OCI-LY1 (cell line): ENCODE results near the gene RAD52.
"Not testable (repeated sequence)": the region's sequence is repeated elsewhere in the genome, so short reads cannot be mapped to it uniquely, and the experiment has no call there.

Experiments used
- H2AFZ ChIP-seq: fragments of 200-600 bp; sonication (generic), shearing (Covaris generic); 2 replicates; pipeline ENCODE4 v1.6.0; 2014; ENCODE audit warnings: antibody characterized with exemption, mild to moderate bottlenecking, low read length
- H3F3A ChIP-seq: fragments of 200-600 bp; sonication (generic), shearing (Covaris generic); 2 replicates; pipeline ENCODE4 v1.6.0; 2014; ENCODE audit warnings: mild to moderate bottlenecking, antibody characterized with exemption, low read length, moderate library complexity; ENCODE audit not compliant: insufficient read depth
- H3K27ac ChIP-seq: fragments of 200-600 bp; sonication (generic); 2 replicates; pipeline ENCODE4 v1.5.1; 2014; ENCODE audit warnings: low read length, mixed run types, mild to moderate bottlenecking, low read depth; ENCODE audit not compliant: poor library complexity, severe bottlenecking
- H3K27me3 ChIP-seq: fragments of 200-600 bp; sonication (generic); 2 replicates; pipeline ENCODE4 v1.6.0; 2014; ENCODE audit warnings: antibody characterized with exemption, mild to moderate bottlenecking, low read length, moderate library complexity; ENCODE audit not compliant: insufficient read depth
- H3K36me3 ChIP-seq: fragments of 200-600 bp; sonication (generic); 2 replicates; pipeline ENCODE4 v1.6.1; 2014; ENCODE audit warnings: mild to moderate bottlenecking, antibody characterized with exemption, low read length, moderate library complexity, mixed read lengths; ENCODE audit not compliant: insufficient read depth
- H3K4me1 ChIP-seq: fragments of 200-600 bp; sonication (generic); 2 replicates; pipeline ENCODE4 v1.5.1; 2014; ENCODE audit warnings: mild to moderate bottlenecking, low read length, moderate library complexity; ENCODE audit not compliant: insufficient read depth, severe bottlenecking
- H3K4me2 ChIP-seq: fragments of 200-600 bp; sonication (generic), shearing (Covaris generic); 2 replicates; pipeline ENCODE4 v1.6.1; 2014; ENCODE audit warnings: low read length
- H3K4me3 ChIP-seq: fragments of 200-600 bp; sonication (generic); 2 replicates; pipeline ENCODE4 v1.5.1; 2014; ENCODE audit warnings: low read length, low read depth, mild to moderate bottlenecking, mixed read lengths; ENCODE audit not compliant: poor library complexity, severe bottlenecking
- H3K79me2 ChIP-seq: fragments of 200-600 bp; shearing (Covaris generic); 2 replicates; pipeline ENCODE4 v1.6.1; 2016; ENCODE audit warnings: mixed run types, low read length, mixed read lengths; ENCODE audit not compliant: insufficient read depth
- H3K9ac ChIP-seq: fragments of 200-600 bp; sonication (generic), shearing (Covaris generic); 2 replicates; pipeline ENCODE4 v1.6.1; 2014; ENCODE audit warnings: mild to moderate bottlenecking, low read length, mixed read lengths
- H3K9me2 ChIP-seq: fragments of 200-600 bp; sonication (generic), shearing (Covaris generic); 2 replicates; pipeline ENCODE4 v1.6.1; 2014; ENCODE audit warnings: low read depth, mild to moderate bottlenecking, low read length, mixed read lengths
- H3K9me3 ChIP-seq: fragments of 200-600 bp; shearing (Covaris generic); 2 replicates; pipeline ENCODE4 v1.6.1; 2014; ENCODE audit warnings: low read length, mixed read lengths
- H4K20me1 ChIP-seq: fragments of 200-600 bp; sonication (generic), shearing (Covaris generic); 2 replicates; pipeline ENCODE4 v1.6.0; 2016; ENCODE audit warnings: mild to moderate bottlenecking, low read length; ENCODE audit not compliant: insufficient read depth
- EZH2 ChIP-seq: fragments of 200-600 bp; sonication (generic), shearing (Covaris generic); IDR thresholded peaks from 2 replicates; pipeline ENCODE4 v1.8.0; 2017; ENCODE audit warnings: borderline replicate concordance, mixed run types, mild to moderate bottlenecking, antibody characterized with exemption, low read length, moderate library complexity, mixed read lengths
- TF ChIP-seq, protein P1 (sequence below): fragments of 200-600 bp; sonication (generic), shearing (Covaris generic); IDR thresholded peaks from 2 replicates; pipeline ENCODE4 v1.5.1; 2017; ENCODE audit warnings: mild to moderate bottlenecking, antibody characterized with exemption, low read length, moderate library complexity, mixed read lengths

The RAD52 gene

GRCh38 chr12:943051-943450 lies 6.4 kb downstream of the RAD52 start:
- Histone ChIP-seq H3K9me3 (no peaks in the 10 kb centered on the region), H3K4me3 (no peak overlapping the region), H3K27me3 (no peaks in the 10 kb centered on the region), H4K20me1 (no peaks in the 10 kb centered on the region), H3K79me2 (peaks cover 21% of the 10 kb centered on the region), H3K27ac (no peak overlapping the region), H3F3A (no peaks in the 10 kb centered on the region), H3K9ac (no peak overlapping the region), H3K9me2 (no peaks in the 10 kb centered on the region), H3K36me3 (peaks cover 43% of the 10 kb centered on the region), H2AFZ (no peak overlapping the region), H3K4me1 (peaks cover 20% of the 10 kb centered on the region), H3K4me2 (no peak overlapping the region)
- TF ChIP-seq, protein P1, sequence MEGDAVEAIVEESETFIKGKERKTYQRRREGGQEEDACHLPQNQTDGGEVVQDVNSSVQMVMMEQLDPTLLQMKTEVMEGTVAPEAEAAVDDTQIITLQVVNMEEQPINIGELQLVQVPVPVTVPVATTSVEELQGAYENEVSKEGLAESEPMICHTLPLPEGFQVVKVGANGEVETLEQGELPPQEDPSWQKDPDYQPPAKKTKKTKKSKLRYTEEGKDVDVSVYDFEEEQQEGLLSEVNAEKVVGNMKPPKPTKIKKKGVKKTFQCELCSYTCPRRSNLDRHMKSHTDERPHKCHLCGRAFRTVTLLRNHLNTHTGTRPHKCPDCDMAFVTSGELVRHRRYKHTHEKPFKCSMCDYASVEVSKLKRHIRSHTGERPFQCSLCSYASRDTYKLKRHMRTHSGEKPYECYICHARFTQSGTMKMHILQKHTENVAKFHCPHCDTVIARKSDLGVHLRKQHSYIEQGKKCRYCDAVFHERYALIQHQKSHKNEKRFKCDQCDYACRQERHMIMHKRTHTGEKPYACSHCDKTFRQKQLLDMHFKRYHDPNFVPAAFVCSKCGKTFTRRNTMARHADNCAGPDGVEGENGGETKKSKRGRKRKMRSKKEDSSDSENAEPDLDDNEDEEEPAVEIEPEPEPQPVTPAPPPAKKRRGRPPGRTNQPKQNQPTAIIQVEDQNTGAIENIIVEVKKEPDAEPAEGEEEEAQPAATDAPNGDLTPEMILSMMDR = no peak
- TF ChIP-seq EZH2 = no peak

DNA sequence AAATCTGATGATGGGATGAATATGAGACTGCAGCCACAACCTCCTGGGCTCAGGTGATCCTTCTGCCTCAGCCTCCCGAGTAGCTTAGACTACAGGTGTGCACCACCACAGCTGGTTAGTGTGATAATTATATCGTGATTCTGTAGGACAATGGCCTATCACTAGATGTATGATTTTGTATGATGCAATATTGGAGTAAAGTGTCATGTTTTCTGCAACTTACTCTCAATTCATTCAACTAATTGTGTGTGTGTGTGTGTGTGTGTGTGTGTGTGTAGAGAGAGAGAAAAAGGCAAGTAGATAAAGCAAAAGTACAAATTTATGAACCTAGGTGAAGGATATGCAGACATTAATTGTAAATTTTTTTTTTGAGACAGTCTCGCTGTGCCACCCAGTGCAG lies 10.7 kb downstream of the RAD52 start:
- H3K9ac ChIP-seq = no peak overlapping the region
- H3K4me2 ChIP-seq = no peak overlapping the region
- no peaks in the 10 kb centered on the region for H3F3A ChIP-seq
- H3K9me3 ChIP-seq = no peaks in the 10 kb centered on the region
- H3K4me1 ChIP-seq = no peaks in the 10 kb centered on the region
- H3K9me2 ChIP-seq = no peaks in the 10 kb centered on the region
- H2AFZ ChIP-seq = no peak overlapping the region
- H3K79me2 ChIP-seq = no peaks in the 10 kb centered on the region
- peaks cover 50% of the 10 kb centered on the region for H3K36me3 ChIP-seq
- no peak overlapping the region for H3K27ac ChIP-seq
- H3K27me3 ChIP-seq = no peaks in the 10 kb centered on the region
- no peak for TF ChIP-seq EZH2
- TF ChIP-seq, protein P1 = no peak
- H4K20me1 ChIP-seq = no peaks in the 10 kb centered on the region
- H3K4me3 ChIP-seq = no peak overlapping the region

DNA sequence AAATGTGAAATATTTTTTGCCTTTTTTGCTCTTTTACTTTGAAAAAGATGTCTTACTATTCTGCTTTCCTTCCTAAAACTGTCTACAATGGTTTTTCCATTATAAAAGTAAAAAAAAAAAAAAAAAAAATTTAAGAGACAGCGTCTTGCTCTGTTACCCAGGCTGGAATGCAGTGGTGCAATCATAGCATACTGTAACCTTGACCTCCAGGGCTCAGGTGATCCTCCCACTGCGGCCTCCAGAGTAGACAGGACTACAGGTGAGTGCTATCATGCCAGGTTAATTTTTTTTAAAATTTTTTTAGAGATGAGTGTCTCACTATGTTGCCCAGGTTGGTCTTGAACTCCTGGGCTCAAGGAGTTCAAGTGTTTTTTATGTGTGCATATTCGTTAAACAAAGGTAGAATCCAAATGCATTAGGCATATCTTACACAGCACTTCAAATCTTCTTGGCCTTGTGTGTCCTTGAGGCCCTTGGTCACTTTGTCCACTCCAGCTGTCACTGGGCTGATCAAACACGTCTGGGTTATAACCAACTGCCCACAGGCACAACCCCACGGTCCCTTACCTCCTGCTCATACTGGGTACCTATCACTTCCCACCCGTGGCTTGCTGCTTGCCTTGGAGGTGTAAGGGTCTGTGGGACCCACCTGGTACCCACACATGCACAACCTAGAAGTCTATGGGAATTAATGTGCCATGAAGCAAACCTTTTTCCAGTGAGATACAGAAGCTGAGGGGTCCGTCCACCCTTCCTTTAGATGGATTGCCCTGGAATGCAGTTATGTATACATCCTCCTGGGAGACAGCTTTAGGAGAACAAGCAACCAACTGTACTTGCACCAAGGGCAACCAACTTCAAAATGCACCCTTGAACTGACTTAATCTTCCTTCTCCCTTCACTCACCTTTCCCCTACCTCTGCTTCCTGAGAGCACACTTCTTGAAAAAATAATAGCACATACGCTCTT lies 12.8 kb downstream of the RAD52 start:
- Histone ChIP-seq H3K36me3 (peaks cover 47% of the 10 kb centered on the region), H3K4me3 (no peak overlapping the region), H3K9me3 (no peaks in the 10 kb centered on the region), H4K20me1 (no peaks in the 10 kb centered on the region), H2AFZ (no peak overlapping the region), H3K4me1 (no peaks in the 10 kb centered on the region), H3F3A (no peaks in the 10 kb centered on the region), H3K27ac (no peak overlapping the region), H3K9me2 (no peaks in the 10 kb centered on the region), H3K4me2 (no peak overlapping the region), H3K79me2 (no peaks in the 10 kb centered on the region), H3K27me3 (no peaks in the 10 kb centered on the region), H3K9ac (no peak overlapping the region)
- no peak for TF ChIP-seq EZH2
- TF ChIP-seq, protein P1 = no peak

- H3K9me2 ChIP-seq, H3K27ac ChIP-seq, H3K9me3 ChIP-seq, H3F3A ChIP-seq, H2AFZ ChIP-seq, H4K20me1 ChIP-seq, H3K9ac ChIP-seq, H3K4me3 ChIP-seq, H3K4me2 ChIP-seq, H3K4me1 ChIP-seq, H3K79me2 ChIP-seq, H3K27me3 ChIP-seq: not testable (repeated sequence)
- peaks cover 51% of the 10 kb centered on the region for H3K36me3 ChIP-seq
Observed at GRCh38 chr12:935891-936290, 13.6 kb downstream of the RAD52 start.
